ENCODE measurements around the gene THADA. TPM values are rescaled to one million over a fixed set of nuclear protein-coding genes. Genes with fewer than 3 reads are reported as not detected.

The THADA gene
- total and polyA plus RNA-seq, 2 donors (not counting 3 experiments of a cell fraction or from before 2014, with no cell fraction given): 22.6 to 25.3 TPM

GRCh38 chr2:43307046-43307445 is 288.8 kb downstream of the THADA start:
- Histone ChIP-seq H3K27ac (ENCODE audit: insufficient read depth, low read depth, low read length) (no peak overlapping the region), H3K9me1 (replicated peaks; ENCODE audit: control insufficient read depth, extremely low read depth, insufficient read depth, low read length) (no peaks in the 10 kb centered on the region), H2AFZ (ENCODE audit: low read depth, low read length) (no peak overlapping the region), H3K36me3 (ENCODE audit: control insufficient read depth in 2 of 2, extremely low read depth in 1 of 2, insufficient read depth in 2 of 2, low read length in 2 of 2) (no peaks in the 10 kb centered on the region), H3K79me2 (ENCODE audit: control insufficient read depth, insufficient read depth, low read length) (no peaks in the 10 kb centered on the region), H3K9ac (replicated peaks; ENCODE audit: extremely low read depth, insufficient read depth, low read length) (no peak overlapping the region), H3K4me3 (replicated peaks in 1 of 3; ENCODE audit: insufficient read depth in 1 of 3, low read depth in 1 of 3, low read length in 3 of 3) (no peak overlapping the region), H4K20me1 (replicated peaks; ENCODE audit: control insufficient read depth, extremely low read depth, insufficient read depth, low read length) (no peaks in the 10 kb centered on the region), H3K4me1 (ENCODE audit: control insufficient read depth, extremely low read depth, insufficient read depth, low read length) (no peaks in the 10 kb centered on the region), H3K4me2 (ENCODE audit: insufficient read depth, low read length) (no peak overlapping the region), H3K27me3 (ENCODE audit: control insufficient read depth in 2 of 2, insufficient read depth in 2 of 2, low read length in 2 of 2) (no peaks in the 10 kb centered on the region), H3K9me3 (replicated peaks; ENCODE audit: control insufficient read depth, insufficient read depth, low read length) (no peaks in the 10 kb centered on the region)
- ChIA-PET CTCF (interaction anchor here (1.5 kb wide), 1 partner anchor 177 kb away, joined by 6 read pairs; no protein-coding TSS in a partner anchor), POLR2A (no interaction called here)
- dilution Hi-C loops (cut with MboI; ENCODE audit: extremely low pct_ligation_motif_present, low sequenced_read_pairs): no loop called here
- intact Hi-C loops (cut with micrococcal nuclease): no loop called here
- TF ChIP-seq EZH2 (IDR thresholded peaks at IDR 0.05; ENCODE audit: borderline replicate concordance, low read depth, low read length, severe bottlenecking): no peak
- no TSS peak for BruUV-seq (replicated peaks)
- DNase-seq (ENCODE audit: low read depth, low spot score) (no peak), FAIRE-seq (no peak)

GRCh38 chr2:43306197-43306596 is 289.6 kb downstream of the THADA start:
- no peak overlapping the region for H3K4me3 ChIP-seq (replicated peaks in 1 of 3; ENCODE audit: insufficient read depth in 1 of 3, low read depth in 1 of 3, low read length in 3 of 3)
- no peaks in the 10 kb centered on the region for H3K4me1 ChIP-seq (ENCODE audit: control insufficient read depth, extremely low read depth, insufficient read depth, low read length)
- ChIA-PET POLR2A (no interaction called here), CTCF (no interaction called here)
- H3K9me3 ChIP-seq (replicated peaks; ENCODE audit: control insufficient read depth, insufficient read depth, low read length): no peaks in the 10 kb centered on the region
- DNase-seq (ENCODE audit: low read depth, low spot score) (no peak), FAIRE-seq (no peak)
- H3K27ac ChIP-seq (ENCODE audit: insufficient read depth, low read depth, low read length): no peak overlapping the region
- no peaks in the 10 kb centered on the region for H4K20me1 ChIP-seq (replicated peaks; ENCODE audit: control insufficient read depth, extremely low read depth, insufficient read depth, low read length)
- no peaks in the 10 kb centered on the region for H3K27me3 ChIP-seq (ENCODE audit: control insufficient read depth in 2 of 2, insufficient read depth in 2 of 2, low read length in 2 of 2)
- no peak overlapping the region for H3K9ac ChIP-seq (replicated peaks; ENCODE audit: extremely low read depth, insufficient read depth, low read length)
- intact Hi-C loops (cut with micrococcal nuclease) (no loop called here), dilution Hi-C loops (cut with MboI; ENCODE audit: extremely low pct_ligation_motif_present, low sequenced_read_pairs) (no loop called here)
- no peaks in the 10 kb centered on the region for H3K36me3 ChIP-seq (ENCODE audit: control insufficient read depth in 2 of 2, extremely low read depth in 1 of 2, insufficient read depth in 2 of 2, low read length in 2 of 2)
- TF ChIP-seq MYC (IDR thresholded peaks at IDR 0.05; ENCODE audit: low read depth, low read length) (no peak), GATA2 (IDR thresholded peaks at IDR 0.05; ENCODE audit: insufficient read depth, insufficient read length, low read depth, low read length) (no peak), FOS (IDR thresholded peaks at IDR 0.05; ENCODE audit: borderline replicate concordance, insufficient read depth, low read length) (no peak), POLR2A (IDR thresholded peaks at IDR 0.05; ENCODE audit: low read depth, low read length) (no peak), JUN (IDR thresholded peaks at IDR 0.05; ENCODE audit: borderline replicate concordance, insufficient read depth, insufficient read length, low read depth) (no peak), CTCF (IDR thresholded peaks at IDR 0.05; ENCODE audit: extremely low read depth in 1 of 2, insufficient read depth in 1 of 2, low read depth in 1 of 2, low read length in 2 of 2) (no peak), EZH2 (IDR thresholded peaks at IDR 0.05; ENCODE audit: borderline replicate concordance, low read depth, low read length, severe bottlenecking) (no peak), POLR2AphosphoS5 (IDR thresholded peaks at IDR 0.05; ENCODE audit: insufficient read depth, low read depth, low read length) (no peak), MAX (IDR thresholded peaks at IDR 0.05; ENCODE audit: insufficient read depth, insufficient read length) (no peak)
- H3K9me1 ChIP-seq (replicated peaks; ENCODE audit: control insufficient read depth, extremely low read depth, insufficient read depth, low read length): no peaks in the 10 kb centered on the region
- no peak overlapping the region for H2AFZ ChIP-seq (ENCODE audit: low read depth, low read length)
- H3K4me2 ChIP-seq (ENCODE audit: insufficient read depth, low read length): no peak overlapping the region
- H3K79me2 ChIP-seq (ENCODE audit: control insufficient read depth, insufficient read depth, low read length): no peaks in the 10 kb centered on the region
- BruUV-seq (replicated peaks): no TSS peak

Data from endothelial cell of umbilical vein (primary cell).